GM18520 (cell line): ENCODE results near the gene MTFMT.
"Not testable (repeated sequence)": the region's sequence is repeated elsewhere in the genome, so short reads cannot be mapped to it uniquely, and the experiment has no call there.

Experiments
- ATAC-seq: cut with Tn5 transposase; IDR thresholded peaks from one replicate; pipeline ENCODE4 v1.9.1; 2021; ENCODE audit not compliant: unreplicated experiment

Gene MTFMT

GRCh38 chr15:65028921-65029735 lies at the start of gene MTFMT:
Gene MTFMT, minus strand, starts transcription at chr15:65029639. Its CDS starts 26 bp downstream, at chr15:65029613.
- peak; percentile 63 for ATAC-seq

GRCh38 chr15:65077981-65078352 lies 48.5 kb upstream of the MTFMT start:
- ATAC-seq: no peak

DNA sequence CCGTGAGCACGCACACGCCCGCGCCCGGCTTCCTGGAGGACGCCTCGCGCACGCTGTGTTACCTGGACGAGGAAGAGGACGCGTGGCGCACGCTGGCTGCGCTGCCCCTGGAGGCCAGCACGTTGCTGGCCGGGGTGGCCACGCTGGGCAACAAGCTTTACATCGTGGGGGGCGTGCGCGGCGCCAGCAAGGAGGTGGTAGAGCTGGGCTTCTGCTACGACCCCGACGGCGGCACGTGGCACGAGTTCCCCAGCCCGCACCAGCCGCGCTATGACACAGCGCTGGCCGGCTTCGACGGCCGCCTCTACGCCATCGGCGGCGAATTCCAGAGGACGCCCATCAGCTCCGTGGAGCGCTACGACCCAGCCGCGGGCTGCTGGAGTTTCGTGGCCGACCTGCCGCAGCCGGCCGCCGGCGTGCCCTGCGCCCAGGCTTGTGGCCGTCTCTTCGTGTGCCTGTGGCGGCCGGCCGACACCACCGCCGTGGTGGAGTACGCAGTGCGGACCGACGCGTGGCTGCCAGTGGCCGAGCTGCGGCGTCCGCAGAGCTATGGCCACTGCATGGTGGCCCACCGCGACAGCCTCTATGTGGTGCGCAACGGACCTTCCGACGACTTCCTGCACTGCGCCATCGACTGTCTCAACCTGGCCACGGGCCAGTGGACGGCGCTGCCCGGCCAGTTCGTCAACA lies 48.0 kb upstream of the MTFMT start:
- no peak for ATAC-seq

GRCh38 chr15:65076486-65077290 lies 47.2 kb upstream of the MTFMT start, which contains the start of gene KBTBD13:
Gene KBTBD13, plus strand, starts transcription at chr15:65076746. Its CDS starts 70 bp downstream, at chr15:65076816.
- ATAC-seq: no peak

- not testable (repeated sequence) for ATAC-seq
Measured at GRCh38 chr15:65075607-65076395, 46.4 kb upstream of the MTFMT start.

GRCh38 chr15:65074946-65075345 lies 45.5 kb upstream of the MTFMT start:
- ATAC-seq: not testable (repeated sequence)

- ATAC-seq: no peak
Measured at GRCh38 chr15:65072617-65073016, 43.2 kb upstream of the MTFMT start.

GRCh38 chr15:65072027-65072426 lies 42.6 kb upstream of the MTFMT start:
- ATAC-seq: no peak

DNA sequence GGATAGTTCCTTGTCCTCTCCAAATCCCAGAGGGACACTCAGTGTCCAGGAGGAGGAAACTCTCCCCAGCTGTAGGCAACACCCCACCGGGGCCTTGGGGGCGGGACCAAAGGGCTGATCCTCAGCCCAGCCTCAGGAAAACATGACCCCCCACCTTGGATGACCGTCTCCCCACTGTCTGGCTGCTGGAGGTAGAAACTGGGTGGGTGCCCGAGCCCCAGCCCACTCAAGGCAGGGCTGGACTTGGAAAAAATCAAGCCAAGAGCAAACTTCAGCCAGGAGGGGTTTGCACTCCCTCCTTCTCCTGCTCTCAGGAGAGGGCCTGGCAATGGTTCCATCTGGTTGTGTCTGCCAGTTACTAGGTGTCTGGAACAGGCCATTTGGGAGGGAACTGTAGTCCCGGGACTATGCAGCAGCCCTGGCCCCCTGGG lies 42.0 kb upstream of the MTFMT start:
- no peak for ATAC-seq

DNA sequence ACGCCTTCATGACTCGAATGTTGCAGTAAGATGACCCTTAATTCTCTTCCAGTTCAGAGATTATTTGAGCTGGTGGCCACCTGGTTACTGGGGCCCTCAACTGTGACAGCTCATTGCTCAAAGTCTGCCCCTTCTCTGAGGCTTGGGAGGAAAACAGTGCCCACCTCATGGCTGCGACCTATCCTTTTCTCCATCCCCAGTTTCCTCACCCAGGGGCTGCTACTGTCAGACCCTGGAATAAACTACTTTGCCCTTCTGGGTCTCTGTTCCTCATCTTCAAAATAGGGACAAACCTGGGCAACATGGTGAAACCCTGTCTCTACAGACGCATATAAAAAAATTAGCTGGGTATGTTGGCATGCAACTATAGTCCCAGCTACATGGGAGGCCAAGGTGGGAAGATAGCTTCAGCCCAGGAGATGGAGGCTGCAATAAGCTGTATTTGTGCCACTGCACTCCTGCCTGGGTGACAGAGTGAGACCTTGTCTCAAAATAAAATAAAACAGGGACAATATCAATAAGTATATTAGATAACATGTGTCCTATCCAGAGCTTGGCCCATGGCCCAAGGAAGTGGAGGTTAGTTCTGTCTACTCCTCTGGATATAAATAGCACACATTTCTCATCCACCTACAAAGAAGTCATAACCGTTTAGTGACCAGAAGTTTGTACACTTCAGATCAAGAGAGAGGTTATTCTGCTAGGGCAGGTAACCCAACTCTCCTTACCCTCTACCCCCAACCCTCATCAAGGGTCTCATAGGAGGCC lies 40.5 kb upstream of the MTFMT start:
- no peak for ATAC-seq

DNA sequence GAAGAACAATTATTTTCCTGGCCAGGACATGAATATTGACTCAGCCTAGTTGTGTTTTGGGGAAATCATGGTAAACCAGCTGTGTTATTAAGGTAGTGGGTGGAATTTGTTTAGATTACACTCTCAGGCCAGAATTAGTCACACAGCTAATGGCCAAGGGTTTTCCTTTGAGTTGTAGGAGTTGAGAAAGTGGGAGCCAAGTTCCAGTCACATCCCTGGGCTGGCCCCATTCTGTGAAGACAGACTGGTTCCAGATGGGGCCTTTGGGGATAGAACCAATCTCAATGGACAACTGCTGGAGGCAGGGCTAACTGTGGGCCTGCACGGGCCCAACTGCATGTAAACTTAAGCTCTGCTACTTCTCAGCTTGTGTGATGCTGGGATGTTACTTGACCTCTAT lies 39.7 kb upstream of the MTFMT start:
- no peak for ATAC-seq

- no peak for ATAC-seq
Measured at GRCh38 chr15:65068403-65068788, 39.0 kb upstream of the MTFMT start.

DNA sequence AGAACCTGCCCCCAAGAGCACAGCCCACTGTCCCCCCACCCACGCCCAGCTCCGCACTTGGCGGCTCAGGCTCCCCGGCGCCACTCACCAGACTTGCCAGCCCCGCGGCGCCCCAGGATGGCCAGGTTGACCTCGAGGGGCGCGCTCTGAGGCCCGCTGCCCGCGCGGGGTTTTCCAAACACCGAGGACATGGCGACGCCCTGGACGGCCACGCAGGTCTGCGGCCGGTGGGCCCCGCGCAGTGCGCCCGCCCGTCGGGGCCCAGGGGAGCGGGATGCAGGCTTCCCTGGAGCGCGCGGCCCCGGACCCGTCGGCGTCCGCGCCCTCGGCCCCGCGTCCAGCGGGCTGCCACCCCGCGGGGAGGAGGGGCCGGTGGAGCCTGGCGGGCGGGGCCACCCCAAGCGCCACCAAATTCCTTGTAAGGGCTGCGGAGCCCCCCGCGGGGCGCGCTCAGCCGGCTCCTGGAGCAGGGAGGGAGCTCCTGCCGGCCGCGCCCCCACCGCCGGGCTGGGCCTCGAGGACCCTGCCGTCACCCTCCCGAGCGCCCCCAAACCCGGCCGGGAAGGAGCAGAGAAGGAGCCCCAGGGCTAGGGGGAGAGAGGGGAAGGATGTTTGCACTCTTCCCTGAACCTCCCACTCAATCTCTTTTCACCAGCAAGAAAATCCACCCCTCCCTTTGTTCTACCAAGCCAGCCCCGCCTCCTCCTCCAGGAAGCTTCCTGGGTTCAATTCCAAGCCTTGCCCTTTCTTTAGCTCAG lies 38.4 kb upstream of the MTFMT start, which contains the start of gene RASL12:
Gene RASL12 (minus strand): TSS at position 347 of the 758 bp plus-strand sequence. CDS start 156 bp downstream, at position 191.
- no peak for ATAC-seq

GRCh38 chr15:65067317-65067644 lies 37.8 kb upstream of the MTFMT start:
- ATAC-seq: no peak

GRCh38 chr15:65066635-65067316 lies 37.3 kb upstream of the MTFMT start:
- ATAC-seq: no peak

DNA sequence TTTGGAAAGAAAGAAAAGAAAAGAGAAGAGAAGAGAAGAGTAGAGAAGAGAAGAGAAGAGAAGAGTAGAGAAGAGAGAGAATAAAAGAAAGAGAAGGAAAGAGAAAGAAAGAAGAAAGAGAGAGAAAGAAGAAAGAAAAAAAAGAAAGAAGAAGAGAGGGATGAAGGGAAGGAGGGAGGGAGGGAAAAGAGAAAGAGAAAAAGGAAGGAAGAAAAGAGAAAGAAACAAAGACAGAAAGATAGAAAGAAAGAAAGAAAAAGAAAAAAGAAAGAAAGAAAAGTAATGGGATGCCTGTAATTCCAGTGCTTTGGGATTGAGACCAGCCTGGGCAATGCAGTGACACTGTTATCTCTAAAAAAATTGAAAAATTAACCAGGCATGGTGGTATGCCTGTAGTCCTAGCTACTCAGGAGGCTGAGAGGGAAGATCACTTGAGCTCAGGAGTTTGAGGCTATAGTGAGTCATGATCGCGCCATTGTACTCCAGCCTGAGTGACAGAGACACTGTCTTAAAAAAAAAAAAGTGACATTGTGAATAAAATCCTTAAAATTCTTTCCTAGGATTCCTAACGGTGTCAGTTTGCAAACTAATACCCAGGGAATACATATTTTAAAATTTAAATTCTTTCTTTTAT lies 36.7 kb upstream of the MTFMT start:
- ATAC-seq: no peak

GRCh38 chr15:65062726-65063125 lies 33.3 kb upstream of the MTFMT start:
- ATAC-seq: no peak

- ATAC-seq: no peak
Measured at GRCh38 chr15:65062061-65062460, 32.6 kb upstream of the MTFMT start.
